ENCODE results near the gene GPR68.

DNA sequence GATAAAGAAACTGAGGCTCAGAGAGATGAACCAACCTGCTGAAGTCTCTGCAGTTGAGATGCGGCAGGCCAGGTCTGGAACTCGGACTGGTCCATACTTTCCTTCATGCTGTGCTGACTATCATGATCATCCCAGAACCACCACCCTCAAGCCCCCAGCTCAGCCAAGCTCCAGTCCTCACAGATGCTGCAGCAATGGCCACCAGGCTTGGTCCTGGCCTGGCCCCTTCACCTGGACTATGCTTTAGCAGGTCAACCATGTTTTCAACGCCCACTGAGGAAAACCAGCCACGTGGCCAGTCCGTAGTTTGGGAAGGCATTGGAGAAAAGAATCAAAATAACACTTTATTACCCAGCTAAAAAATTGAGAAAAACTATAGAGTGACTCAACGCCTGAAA is 1.4 kb downstream of the GPR68 start:
- no peak for TF ChIP-seq POLR2AphosphoS5 (IDR thresholded peaks at IDR 0.05; ENCODE audit: low read depth, low read length)
- TF ChIP-seq REST (IDR thresholded peaks at IDR 0.05; ENCODE audit: insufficient read depth in 1 of 2, low read depth in 2 of 2, low read length in 2 of 2), result no peak
- no peak for TF ChIP-seq SIN3A (IDR thresholded peaks at IDR 0.05; ENCODE audit: borderline replicate concordance, insufficient read depth, low read length)
- TF ChIP-seq TAF1 (IDR thresholded peaks at IDR 0.05; ENCODE audit: borderline replicate concordance, insufficient read depth, low read length), result no peak

Data from PFSK-1 (cell line).